Measurements from ENCODE around the gene CACTIN. TPM values are rescaled to one million over a fixed set of nuclear protein-coding genes. Genes with fewer than 3 reads are reported as not detected.

Gene CACTIN
- total RNA-seq, 1 donor from 2014 or later = 38.9 TPM

DNA sequence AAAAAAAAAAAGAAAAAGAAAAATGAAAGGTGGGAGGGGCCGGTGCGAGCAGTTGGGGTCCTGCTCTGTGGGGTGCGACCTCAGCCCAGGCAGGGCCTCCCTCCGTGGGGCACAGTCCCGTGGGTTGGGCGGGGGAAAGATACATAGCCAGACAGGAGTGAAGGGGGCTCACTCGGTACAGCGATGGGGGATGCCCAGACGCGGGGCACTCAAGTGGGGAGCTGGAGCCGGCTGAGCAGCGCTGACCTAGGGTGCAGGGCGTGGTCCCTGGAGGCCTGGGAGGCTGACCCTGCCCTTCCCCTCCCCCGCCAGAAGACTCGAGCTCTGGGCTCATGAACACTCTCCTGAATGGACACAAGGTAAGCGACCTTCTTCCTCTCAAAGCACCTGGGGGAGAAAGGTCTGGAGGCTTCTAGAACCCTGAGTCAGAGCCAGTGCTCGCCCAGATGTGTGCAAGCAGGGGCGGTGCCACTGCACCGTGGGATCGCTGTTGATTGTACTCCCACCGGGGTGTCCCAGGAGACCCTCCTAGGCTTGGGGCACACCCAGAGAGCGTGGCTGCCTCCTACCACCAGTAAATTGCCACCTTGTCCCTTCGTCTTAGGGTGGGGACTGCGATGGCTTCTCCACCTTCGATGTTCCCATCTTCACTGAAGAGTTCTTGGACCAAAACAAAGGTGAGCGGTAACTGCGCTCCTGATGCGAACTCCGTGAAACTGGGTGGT lies 50.5 kb downstream of the CACTIN start:
- no peak overlapping the region for H3K4me3 ChIP-seq (ENCODE audit: low read depth, low read length)
- TF ChIP-seq, protein P1, sequence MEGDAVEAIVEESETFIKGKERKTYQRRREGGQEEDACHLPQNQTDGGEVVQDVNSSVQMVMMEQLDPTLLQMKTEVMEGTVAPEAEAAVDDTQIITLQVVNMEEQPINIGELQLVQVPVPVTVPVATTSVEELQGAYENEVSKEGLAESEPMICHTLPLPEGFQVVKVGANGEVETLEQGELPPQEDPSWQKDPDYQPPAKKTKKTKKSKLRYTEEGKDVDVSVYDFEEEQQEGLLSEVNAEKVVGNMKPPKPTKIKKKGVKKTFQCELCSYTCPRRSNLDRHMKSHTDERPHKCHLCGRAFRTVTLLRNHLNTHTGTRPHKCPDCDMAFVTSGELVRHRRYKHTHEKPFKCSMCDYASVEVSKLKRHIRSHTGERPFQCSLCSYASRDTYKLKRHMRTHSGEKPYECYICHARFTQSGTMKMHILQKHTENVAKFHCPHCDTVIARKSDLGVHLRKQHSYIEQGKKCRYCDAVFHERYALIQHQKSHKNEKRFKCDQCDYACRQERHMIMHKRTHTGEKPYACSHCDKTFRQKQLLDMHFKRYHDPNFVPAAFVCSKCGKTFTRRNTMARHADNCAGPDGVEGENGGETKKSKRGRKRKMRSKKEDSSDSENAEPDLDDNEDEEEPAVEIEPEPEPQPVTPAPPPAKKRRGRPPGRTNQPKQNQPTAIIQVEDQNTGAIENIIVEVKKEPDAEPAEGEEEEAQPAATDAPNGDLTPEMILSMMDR (conservative IDR thresholded peaks at IDR 0.05; ENCODE audit: low read depth, low read length) = no peak
- no peak for DNase-seq (ENCODE audit: low read depth)

DNA sequence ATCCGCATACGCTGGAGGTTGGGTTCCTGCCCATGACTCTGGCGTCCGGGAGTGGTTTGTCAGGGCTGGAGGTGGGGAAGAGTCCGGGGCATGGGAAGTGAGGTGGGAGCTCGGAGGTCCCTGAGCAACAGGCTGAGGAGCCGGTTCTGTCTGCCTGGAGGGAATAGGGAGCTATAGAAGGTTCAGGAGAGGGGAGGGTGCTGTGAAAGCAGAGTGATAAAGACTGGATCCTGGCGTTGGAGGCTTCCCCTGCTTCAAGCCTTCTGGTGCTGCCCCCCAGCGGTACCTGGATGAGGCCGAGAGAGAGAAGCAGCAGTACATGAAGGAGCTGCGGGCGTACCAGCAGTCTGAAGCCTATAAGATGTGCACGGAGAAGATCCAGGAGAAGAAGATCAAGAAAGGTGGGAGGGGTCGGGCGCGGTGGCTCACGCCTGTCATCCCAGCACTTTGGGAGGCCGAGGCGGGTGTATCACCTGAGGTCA lies 51.3 kb downstream of the CACTIN start:
- TF ChIP-seq, protein P1 (conservative IDR thresholded peaks at IDR 0.05; ENCODE audit: low read depth, low read length) = peak; percentile 46
- no peak overlapping the region for H3K4me3 ChIP-seq (ENCODE audit: low read depth, low read length)
- no peak for DNase-seq (ENCODE audit: low read depth)

DNA sequence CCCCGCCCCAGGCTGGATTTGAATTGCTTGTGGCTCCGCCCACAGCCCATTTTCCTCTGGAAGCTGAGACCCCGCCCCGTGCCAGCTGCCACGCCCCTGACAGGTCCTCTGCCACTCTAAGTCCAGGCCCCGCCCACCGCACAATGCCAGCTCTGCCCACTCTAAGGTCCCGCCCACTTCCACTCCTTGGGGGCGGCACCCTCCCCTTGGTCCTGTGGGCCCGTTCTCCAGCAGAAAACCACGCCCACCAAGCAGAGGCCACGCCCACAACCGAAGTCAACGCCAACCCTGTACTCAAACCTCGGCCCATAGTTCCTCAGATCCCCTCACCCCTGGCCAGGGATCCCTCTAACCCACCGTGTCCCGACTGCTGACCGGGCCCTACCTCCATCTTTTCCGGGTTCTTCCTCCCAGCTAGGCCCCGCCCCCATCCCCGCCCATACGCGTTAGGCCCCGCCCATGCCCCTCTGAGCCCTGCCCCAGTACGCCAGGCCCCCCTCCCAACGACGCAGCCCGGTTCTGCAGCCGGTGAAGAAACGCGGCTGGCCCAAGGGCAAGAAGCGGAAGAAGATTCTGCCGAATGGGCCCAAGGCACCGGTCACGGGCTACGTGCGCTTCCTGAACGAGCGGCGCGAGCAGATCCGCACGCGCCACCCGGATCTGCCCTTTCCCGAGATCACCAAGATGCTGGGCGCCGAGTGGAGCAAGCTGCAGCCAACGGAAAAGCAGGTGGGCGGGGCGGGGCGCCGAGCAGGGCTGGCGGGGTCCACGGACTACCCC lies 52.5 kb downstream of the CACTIN start:
- peak overlapping the region; percentile 96 for H3K4me3 ChIP-seq (ENCODE audit: low read depth, low read length)
- peak; percentile 66 for DNase-seq (ENCODE audit: low read depth)
- TF ChIP-seq, protein P1 (conservative IDR thresholded peaks at IDR 0.05; ENCODE audit: low read depth, low read length) = no peak

DNA sequence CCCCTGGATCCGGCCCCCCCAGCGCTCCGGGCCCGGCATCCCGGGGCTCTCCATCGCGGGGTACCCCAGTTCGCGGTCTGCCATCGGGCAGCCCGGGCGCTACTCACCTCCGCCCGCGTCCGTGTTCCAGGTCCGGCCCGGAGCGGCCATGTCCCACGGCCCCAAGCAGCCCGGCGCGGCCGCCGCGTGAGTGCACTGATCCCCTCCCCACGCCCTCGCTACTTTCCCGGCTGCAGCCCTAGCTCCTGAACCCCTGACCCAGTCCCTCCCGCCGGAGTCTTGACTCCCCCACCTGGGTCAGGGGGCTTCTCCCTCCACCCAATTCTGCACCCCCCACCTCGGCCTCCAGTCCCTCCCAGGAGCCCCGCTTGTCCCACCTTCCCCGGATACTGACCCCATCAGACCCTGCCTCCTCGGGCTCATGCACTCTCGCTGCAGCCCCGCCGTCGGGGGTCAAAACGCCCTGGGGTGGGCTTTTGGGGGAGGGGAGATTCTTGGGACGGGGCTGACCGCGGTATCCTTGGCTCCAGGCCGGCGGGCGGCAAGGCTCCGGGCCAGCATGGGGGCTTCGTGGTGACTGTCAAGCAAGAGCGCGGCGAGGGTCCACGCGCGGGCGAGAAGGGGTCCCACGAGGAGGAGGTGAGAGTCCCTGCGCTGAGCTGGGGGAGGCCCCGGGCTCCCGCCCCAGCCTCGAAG lies 53.3 kb downstream of the CACTIN start:
- TF ChIP-seq, protein P1 (conservative IDR thresholded peaks at IDR 0.05; ENCODE audit: low read depth, low read length) = no peak
- no peak for DNase-seq (ENCODE audit: low read depth)
- H3K4me3 ChIP-seq (ENCODE audit: low read depth, low read length) = peak overlapping the region; percentile 96

DNA sequence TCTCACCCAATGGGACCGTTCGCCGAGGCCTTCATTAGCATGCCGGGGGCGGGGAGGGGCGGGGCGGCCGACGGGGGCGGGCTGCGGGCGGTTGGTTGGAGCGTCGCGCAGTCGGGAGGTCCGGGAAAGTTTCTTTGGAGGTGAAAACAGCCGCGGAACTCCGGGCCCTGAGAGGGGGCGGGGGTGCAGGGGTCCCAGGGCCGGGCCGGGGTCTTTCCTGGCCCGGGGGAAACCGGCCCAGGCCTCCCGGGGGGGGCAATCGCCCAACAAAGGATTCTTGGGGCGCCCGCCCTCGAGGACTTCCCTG lies 53.8 kb downstream of the CACTIN start, which contains the start of gene HMG20B:
TSS of gene HMG20B (plus strand) at position 90 of the 307 bp plus-strand sequence. CDS start 366 bp downstream, outside the sequence.
- DNase-seq (ENCODE audit: low read depth) = no peak
- H3K4me3 ChIP-seq (ENCODE audit: low read depth, low read length) = peak within 1 kb of the TSS; percentile 96
- TF ChIP-seq, protein P1 (conservative IDR thresholded peaks at IDR 0.05; ENCODE audit: low read depth, low read length) = no peak

DNA sequence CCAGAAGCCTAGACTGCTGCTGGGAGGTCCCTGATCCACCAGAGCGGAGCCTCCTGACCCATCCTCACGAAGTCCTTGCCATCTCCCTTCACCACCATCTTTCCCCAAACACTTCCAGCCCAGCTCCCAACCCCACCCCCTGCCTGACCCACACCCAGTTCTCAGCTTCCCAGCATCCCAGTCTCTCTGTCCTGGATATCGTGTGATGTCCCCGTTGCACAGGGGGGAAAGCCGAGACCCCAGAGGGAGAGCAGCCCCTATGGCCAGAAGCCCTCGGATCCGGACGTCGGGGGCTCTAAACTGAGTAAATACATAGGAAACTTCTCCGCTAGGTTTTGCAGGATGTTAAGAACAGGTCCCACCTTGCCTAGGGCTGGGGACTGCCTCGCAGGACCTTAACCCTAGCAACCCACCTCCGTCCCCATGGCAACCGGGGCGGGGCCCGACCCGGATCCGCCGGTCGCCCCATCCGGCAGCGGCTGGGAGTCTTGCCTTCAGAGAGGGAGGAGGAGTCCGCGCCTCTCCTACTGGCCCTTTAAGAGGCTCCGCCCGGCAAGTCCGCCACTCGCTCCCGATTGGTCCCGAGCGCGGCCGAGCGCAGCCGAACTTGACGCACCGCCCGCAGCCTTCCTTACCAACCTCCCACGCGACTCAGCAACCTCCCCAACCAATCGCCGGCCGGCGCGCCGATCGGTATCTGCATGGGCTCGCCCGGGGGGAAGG lies 54.3 kb downstream of the CACTIN start:
- TF ChIP-seq, protein P1 (conservative IDR thresholded peaks at IDR 0.05; ENCODE audit: low read depth, low read length) = no peak
- H3K4me3 ChIP-seq (ENCODE audit: low read depth, low read length) = peak overlapping the region; percentile 75
- peak; percentile 80 for DNase-seq (ENCODE audit: low read depth)

Measured in epithelial cell of proximal tubule (primary cell).